NCI-H82 treated with DMSO at 0.1 percent for 48 hours (cell line): ENCODE results near the gene KRTAP3-3.
"Not testable (repeated sequence)": the region's sequence is repeated elsewhere in the genome, so short reads cannot be mapped to it uniquely, and the experiment has no call there.

ENCODE experiments used
- DNase-seq: peaks from one replicate; lab custom pipeline; 2025; ENCODE audit not compliant: unreplicated experiment; lab: John Stamatoyannopoulos, UW

The KRTAP3-3 gene

DNA sequence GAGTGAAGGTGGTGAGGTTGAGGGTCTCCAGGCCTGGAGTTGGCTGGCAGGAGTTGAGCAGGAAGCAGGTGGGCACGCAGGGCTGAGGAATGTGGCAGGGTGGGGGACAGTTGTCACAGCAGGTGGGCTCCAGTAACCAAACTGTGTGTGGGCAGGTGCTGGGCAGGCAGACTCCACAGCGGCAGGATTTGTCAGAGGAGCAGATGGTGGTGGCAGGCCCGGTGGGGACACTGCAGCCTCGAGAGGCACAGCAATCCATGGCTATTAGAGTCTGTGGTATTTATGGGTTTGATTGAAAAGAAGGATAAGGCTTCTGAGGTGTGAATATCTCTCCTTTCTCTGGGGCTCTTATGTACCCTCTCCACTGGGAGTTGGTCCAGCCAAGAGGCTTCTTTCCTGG lies at the start of gene KRTAP3-3:
Gene KRTAP3-3, minus strand, starts transcription at position 326 of the 400 bp plus-strand sequence. Its CDS starts 67 bp downstream, at position 259.
- DNase-seq = no peak

DNA sequence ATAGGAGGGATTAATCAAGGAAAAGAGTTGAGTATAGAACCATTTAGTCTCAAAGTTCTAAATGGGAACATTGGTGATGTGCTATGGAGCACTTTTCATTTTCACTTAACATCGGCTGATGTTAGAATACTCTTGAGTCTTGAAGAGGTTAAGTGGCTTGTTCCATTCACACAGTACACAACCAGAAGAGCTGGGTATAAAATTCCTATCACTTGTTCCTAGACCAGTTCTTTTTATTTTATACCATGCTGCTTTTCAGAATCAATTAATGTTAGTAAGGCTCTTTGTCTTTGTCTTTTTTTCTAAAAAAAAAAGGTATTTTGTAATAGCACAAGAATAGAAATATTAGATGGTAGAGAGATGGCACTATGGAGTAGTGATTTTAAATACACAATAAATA lies 49.0 kb upstream of the KRTAP3-3 start:
- DNase-seq = no peak

DNA sequence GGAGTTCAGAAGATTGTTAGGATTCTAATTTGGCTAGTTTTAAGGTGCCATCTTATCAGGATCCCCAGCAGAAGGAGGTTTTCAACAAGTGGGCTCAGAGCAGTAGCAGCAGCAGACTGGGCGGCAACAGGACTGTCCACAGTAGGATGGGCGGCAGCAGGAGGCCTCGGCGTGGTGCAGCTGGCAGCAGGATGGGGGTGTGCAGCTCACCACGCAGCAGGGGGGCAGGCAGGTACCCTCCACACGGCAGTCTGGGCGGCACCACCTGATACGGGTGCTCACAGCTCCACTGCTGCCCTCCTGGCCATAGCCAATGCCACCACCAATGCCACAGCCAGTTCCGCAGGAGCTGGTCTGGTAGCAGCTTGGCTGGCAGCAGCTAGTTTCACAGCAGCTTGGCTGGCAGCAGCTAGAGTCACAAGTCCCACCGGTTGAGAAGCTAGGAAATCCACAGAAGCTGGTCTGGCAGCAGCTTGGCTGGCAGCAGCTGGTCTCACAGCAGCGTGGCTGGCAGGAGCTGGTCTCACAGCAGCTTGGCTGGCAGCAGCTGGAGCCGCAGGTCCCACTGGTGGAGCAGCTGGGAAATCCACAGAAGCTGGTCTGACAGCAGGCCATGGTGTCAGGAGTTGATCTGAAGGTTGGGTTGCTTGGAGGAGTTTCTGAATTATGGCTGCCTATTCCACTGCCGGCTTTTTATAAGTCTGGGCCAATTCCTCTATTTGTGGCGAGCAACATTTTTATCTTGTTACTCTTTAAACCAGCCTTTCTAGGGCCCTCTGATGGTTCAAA lies 47.0 kb upstream of the KRTAP3-3 start, which contains the start of gene KRTAP1-1:
Gene KRTAP1-1, minus strand, starts transcription at position 668 of the 789 bp plus-strand sequence. Its CDS starts 53 bp downstream, at position 615.
- DNase-seq = not testable (repeated sequence)

DNA sequence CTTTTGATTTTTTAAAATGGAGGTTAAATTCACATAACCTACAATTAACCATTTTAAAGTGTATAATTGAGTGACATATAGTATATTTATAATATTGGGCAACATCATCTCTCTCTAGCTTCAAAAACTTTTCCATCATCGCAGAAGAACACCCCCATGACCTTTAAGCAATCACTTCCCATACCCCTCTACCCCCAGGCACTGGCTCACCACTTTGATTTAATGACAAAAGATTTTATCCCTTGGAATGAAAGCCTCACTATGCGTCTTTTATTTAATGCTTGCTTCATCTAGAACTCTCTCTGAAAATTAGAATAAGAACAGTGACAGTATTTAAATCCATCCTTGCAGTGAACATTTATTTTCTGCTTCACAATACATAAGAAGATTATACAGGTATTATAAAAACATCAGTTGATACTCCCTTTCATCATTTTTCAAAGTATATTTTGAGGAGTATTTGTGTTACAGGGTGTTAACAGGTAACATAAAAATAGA lies 43.9 kb upstream of the KRTAP3-3 start:
- no peak for DNase-seq

DNA sequence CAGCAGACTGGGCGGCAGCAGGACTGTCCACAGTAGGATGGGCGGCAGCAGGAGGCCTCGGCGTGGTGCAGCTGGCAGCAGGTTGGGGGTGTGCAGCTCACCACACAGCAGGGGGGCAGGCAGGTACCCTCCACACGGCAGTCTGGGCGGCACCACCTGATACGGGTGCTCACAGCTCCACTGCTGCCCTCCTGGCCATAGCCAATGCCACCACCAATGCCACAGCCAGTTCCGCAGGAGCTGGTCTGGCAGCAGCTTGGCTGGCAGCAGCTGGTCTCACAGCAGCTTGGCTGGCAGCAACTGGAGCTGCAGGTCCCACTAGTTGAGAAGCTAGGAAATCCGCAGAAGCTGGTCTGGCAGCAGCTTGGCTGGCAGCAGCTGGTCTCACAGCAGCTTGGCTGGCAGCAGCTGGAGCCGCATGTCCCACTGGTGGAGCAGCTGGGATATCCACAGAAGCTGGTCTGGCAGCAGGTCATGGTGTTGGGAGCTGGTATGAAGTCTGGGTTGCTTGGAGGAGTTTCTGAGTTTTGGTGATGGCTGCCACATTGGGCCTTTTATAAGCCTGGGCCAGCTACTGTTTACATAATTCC lies 40.5 kb upstream of the KRTAP3-3 start, which contains the start of gene KRTAP1-3:
Gene KRTAP1-3, minus strand, starts transcription at position 529 of the 590 bp plus-strand sequence. Its CDS starts 53 bp downstream, at position 476.
- not testable (repeated sequence) for DNase-seq

DNA sequence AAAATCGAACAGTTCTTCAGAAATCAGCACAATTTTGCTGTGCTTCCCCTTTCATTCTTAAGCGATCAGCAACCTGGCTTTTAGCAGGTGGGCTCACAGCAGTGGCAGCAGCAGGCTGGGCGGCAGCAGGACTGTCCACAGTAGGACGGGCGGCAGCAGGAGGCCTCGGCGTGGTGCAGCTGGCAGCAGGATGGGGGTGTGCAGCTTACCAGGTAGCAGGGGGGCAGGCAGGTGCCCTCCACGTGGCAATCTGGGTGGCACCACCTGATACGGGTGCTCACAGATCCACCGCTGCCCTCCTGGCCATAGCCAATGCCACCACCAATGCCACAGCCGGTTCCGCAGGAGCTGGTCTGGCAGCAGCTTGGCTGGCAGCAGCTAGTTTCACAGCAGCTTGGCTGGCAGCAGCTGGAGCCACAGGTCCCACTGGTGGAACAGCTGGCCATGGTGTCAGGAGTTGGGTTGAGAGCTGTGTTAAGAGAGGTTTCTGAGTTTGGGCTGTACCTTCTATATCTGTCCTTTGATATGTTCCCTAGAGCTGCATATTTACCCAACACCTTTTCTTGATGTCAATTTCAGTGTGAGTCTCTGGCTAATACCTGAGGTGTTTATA lies 35.8 kb upstream of the KRTAP3-3 start, which contains the start of gene KRTAP1-4:
Gene KRTAP1-4, minus strand, starts transcription at position 563 of the 613 bp plus-strand sequence. Its CDS starts 117 bp downstream, at position 446.
- DNase-seq = no peak

DNA sequence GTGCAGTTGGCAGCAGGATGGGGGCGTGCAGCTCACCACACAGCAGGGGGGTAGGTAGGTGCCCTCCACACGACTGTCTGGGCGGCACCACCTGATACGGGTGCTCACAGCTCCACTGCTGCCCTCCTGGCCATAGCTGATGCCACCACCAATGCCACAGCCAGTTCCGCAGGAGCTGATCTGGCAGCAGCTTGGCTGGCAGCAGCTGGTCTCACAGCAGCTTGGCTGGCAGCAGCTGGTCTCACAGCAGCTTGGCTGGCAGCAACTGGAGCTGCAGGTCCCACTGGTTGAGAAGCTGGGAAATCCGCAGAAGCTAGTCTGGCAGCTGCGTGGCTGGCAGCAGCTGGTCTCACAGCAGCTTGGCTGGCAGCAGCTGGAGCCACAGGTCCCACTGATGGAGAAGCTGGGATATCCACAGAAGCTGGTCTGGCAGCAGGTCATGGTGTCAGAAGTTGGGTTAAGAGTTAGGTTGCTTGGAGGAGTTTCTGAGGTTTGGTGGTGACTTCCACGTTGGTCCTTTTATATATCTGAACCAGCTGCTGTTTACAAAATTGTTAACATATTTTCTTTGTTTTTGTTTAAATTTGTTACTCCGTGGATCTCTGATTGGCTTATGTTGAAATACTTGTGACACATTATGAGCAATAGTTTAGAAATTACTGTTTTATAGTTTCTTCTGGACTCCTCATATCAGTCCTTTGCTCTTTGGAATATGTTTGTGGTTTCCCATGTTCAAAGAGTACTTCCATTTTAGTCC lies 32.9 kb upstream of the KRTAP3-3 start, which contains the start of gene KRTAP1-5:
Gene KRTAP1-5, minus strand, starts transcription at position 494 of the 757 bp plus-strand sequence. Its CDS starts 53 bp downstream, at position 441.
- no peak for DNase-seq

DNA sequence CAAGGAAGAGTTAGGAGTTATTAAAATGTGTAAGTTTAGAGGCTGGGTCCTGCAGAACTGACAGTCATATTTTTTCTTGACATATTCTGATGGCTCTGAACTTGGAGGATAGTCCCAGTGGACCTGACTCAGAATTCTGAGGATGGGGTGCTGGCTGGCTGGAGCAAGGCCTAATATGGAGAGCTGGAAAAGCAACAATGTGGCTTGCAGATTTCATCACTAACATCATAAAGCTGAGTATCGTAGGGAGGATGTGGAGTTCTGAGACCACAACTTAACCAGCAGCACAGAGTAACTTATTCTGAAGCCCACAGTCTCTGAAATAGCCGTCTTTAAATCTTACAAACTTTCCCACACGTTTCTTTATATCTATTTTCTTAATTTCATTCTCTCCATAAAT lies 30.7 kb upstream of the KRTAP3-3 start:
- no peak for DNase-seq

DNA sequence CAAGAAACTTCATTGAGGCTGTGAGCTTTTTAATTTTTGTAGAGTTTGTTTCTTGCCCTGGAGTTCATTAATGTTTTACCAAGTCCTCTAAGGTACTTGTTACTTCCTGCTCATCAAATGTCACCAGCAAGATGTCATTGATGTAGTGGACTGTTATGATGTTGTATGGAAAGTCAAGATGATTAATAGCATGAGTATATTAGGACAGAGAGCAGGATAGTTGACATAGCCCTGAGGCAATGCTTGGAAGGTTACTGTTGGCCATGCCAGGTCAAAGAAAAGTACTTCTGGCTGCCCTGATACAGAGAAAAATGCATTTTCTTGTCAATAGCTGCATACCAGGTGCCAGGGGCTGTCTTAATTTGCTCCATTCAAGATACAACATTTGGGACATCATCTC lies 26.4 kb upstream of the KRTAP3-3 start:
- DNase-seq = no peak

DNA sequence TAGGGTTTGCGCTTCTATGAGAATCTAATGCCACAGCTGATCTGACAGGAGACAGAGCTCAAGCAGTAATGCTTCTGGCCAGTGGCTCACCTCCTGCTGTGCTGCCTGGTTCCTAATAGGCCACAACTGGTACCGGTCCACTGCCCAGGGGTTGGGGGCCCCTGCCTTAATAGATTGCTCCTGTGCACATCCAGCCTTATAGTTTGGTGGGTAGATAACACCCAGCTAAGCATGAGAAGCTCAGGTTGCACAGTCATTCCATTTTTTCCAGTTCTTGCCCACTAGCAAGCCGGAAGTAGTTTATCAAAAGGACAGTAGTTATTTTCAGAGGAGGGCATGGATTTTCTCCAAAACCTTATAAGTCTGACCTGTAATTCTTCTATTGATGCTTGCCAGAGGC lies 25.5 kb upstream of the KRTAP3-3 start:
- DNase-seq = no peak

DNA sequence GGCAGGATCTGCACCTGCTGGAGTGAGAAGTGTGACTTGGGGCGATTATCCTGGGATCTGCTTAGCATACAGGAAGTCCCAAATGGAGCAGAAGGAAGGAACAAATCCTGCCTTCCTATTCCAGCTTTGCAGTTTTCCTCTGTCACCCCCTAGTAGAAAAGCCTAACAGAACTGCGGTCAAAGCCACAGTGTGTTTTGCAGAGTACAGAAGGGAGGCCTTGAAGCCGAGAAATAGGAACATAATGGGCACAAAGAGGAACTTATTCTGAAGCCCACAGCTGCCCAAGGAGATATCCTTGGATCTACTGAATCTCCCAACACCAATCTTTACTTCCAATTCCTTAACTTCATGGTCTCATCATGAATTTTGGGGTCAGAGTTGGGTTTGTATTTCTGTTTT lies 24.6 kb upstream of the KRTAP3-3 start:
- DNase-seq = no peak

DNA sequence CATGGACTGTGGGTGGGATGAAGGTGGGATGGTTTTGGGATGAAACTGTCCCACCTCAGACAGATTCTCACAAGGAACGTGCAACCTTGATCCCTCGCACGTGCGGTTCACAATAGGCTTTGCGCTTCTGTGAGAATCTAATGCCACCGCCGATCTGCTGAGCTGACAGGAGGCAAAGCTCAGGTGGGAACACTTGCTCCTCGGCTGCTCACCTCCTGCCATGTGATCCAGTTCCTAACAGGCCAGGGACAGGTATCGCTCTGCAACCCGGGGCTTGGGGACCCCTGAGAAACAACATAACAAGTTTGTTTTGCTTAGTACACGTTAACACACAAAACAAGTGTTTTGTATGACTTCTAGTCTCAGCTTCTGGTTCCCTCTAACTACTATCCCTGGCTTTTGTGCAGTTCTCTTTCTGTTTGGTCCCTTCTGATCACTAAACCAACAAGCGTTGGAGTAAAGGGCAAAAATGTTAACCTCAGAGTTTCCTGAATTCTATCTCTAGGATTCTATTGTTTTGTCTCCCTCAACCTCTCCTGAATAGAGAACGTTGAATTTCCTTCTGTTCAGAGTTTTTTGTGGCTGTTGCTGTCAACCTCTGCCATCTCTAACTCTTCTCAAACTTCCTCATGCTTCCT lies 22.7 kb upstream of the KRTAP3-3 start:
- DNase-seq = no peak

DNA sequence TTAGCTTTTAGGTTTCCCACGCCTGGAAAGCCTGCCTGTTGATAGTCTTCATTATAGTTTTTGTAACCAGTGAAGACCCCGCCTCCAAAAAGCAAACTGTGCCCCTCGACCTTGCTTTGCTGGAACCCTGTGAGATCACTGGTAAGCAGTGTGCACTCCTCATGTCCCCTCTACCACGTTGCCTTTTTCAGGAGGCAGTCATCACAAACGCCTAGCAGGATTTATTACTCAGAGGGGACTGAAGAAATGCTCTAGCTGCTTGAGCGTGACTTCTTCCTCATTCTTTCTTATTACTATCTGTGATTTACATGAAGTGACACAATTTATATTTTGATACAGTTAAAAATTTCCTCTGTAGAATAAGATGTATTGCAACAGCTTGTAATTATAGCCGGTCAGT lies 21.5 kb upstream of the KRTAP3-3 start:
- no peak for DNase-seq

DNA sequence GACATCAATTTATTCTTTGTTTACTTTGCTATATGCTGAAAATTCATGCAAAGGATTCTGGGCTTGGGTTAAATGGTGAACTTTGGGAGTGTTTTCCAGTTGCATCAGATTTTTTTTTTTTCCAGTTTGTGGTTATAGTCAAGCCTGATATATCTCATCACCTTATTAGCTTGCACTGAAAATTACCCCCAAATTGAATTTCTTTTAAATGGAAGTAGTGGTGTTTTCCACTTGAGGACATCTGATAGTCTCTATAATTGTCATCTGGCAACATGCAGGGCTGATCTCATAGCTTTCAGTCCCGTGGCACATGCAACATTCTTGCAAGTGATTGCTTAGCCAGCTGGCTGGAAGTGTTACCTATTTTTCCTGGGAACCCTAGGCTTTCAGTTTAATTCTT lies 19.6 kb upstream of the KRTAP3-3 start:
- no peak for DNase-seq

DNA sequence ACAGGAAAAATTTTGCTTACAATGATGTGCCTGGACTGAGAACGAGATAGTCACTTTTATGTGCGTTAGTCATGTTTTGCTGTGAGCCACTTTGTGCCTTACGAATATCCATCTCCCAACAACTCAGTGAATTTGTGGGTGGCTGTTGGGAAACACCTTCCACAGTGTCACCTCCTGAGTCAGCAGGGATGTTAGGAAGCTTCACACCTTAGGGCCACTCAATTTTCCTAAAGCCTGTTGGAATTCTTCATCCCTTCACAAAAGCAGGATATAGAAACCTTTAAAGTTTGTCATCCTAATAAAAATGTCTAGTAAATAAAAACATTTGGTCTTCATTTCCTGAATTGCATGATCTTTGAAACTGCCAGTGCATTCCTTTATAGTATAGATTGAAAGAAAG lies 19.2 kb upstream of the KRTAP3-3 start:
- no peak for DNase-seq

DNA sequence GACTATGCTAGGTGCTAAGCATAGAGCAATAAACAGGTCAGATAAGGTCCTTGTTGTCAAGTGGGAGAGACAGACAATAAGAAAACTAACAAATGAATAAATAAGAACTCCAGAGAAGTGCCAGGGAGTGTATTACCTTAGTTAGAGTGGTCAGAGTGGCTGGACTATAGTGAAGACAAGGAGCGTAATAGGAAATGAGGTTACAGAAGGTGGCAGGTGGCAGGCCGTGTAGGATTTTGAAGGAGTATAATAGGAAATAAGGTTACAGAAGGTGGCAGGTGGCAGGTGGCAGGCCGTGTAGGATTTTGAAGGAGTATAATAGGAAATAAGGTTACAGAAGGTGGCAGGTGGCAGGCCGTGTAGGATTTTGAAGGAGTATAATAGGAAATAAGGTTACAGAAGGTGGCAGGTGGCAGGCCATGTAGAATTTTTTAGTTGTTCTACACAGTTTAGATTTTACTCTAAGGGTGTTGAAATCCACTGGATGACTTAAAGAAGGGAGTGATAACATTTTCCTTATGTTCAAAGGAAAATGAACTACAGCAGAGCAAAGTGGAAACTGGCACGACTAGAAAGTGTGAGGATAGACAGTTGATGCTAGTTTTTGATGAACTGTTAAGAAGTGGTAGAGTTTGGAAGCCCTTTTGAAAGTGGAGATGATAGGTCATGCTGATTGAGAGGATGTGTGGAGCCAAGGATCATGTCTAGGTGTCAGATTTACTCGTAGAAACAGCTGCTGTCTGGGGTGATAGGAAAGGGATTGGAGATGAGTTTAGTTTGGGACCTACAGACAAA lies 18.6 kb upstream of the KRTAP3-3 start:
- DNase-seq = no peak

DNA sequence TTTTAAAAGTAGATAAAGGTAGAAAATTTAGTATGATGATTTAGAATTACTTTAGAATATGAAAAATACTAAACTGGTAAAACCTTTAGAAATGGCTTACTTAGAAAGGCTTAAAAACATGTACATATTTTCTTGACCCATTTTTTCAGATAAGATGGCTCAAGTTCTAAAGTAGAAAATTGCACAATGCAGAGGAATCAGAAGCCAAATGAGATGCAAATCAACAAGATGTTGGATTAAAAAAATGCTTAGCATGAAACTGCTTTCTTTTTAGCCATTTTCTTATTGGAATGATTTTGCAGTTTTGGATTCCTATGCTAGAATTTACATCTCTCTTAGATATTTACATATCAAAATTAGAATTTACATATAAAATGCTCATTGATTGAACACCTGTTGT lies 16.5 kb upstream of the KRTAP3-3 start:
- no peak for DNase-seq

DNA sequence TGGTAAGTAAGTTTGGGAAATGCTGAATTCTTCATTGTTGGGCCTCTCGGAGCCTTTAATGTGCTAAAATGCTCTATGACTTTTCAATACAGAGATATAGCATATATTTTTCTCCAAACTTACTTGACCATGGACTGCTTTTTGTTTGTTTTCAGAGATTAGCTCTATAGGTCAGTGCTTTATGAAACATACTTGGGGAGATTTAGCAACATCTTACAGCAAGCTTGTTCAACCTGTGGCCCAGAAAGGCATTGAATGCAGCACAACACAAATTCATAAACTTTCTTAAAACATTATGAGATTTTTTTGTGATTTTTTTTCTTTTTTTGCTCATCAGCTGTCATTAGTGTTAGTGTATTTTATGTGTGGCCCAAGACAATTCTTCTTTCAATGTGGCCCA lies 16.0 kb upstream of the KRTAP3-3 start:
- DNase-seq = no peak

DNA sequence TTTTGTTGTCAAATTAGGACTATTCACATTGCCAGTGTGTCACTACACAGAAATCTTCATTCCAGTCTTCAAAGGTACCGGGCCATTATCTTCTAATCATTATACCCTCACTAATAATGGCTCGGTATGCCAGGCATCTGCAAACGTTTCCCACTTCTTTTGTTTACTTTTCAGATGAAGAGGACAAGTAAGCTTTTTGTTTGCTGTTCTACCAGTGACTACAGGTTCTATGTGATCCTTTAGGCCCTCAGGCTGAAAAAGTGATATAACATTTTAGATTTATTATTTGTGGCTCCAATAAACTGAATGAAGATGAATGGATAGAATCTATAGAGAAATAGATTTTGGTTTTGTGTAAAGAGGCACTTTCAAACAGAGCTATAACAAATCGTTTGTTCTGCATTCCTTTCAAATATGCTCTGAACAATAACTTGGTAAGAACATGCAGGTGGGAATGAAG lies 15.4 kb upstream of the KRTAP3-3 start:
- DNase-seq = no peak
